NCI-H2196 (cell line): ENCODE data around the gene RAD9B.
A peak's percentile ranks its signal among the peaks of the same experiment; 100 is the strongest.
"Not testable (repeated sequence)": the region's sequence is repeated elsewhere in the genome, so short reads cannot be mapped to it uniquely, and the experiment has no call there.

Experiments used
- DNase-seq: peaks from one replicate; lab custom pipeline; 2025; ENCODE audit not compliant: unreplicated experiment; lab: John Stamatoyannopoulos, UW

RAD9B gene

DNA sequence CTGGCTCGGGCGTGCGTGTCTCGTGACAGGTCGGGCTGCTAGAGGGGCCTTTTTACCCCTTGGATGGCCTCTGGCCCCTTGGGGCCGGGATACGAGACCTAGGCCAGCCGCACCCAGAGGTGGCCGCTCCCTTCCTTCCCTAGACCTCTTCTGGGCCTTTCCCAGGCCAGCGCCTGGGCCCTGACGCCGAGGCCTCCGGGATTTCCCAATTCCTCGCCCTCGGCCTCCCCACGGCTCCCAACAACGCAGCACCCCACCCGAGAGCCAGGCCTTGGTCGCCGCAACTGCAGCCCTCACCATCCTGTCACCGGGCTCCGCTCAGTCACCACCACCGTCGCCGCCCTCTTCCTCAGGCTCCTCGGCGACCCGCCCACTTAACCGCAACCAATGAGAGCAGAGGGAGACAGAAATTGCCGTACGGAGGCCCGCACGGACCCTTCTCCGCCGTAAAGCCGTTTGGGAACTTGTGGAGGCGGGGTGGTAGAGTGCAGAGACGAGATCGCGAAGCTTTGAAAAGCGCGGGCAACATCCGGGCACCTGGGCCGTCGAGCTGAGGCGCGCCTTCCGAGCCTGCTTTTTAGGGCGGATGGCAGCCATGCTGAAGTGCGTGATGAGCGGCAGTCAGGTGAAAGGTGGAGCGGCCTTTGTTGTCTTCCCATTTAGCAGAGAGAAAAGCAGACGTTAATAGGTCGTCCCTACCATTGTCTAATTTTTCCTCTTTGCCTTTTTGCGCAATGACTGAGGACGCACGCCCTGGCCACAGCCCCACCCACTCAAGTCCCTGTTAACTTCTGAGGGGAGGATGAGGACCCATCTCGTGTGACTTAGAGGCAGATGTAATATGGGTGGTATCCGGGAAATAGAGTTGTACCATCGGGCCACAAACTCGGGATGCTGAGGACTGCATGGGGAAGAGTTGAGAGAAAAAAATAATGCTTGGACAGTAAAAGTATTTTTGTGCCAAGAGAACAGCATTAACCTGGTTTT, at the start of gene RAD9B, which contains the start of gene VPS29:
Gene RAD9B (plus strand): TSS at position 580 of the 987 bp plus-strand sequence. CDS start 7 bp downstream, at position 587.
Gene VPS29 (minus strand): TSS at position 360 of the 987 bp plus-strand sequence. CDS start 60 bp downstream, at position 300.
- peak; percentile 98 for DNase-seq

DNA sequence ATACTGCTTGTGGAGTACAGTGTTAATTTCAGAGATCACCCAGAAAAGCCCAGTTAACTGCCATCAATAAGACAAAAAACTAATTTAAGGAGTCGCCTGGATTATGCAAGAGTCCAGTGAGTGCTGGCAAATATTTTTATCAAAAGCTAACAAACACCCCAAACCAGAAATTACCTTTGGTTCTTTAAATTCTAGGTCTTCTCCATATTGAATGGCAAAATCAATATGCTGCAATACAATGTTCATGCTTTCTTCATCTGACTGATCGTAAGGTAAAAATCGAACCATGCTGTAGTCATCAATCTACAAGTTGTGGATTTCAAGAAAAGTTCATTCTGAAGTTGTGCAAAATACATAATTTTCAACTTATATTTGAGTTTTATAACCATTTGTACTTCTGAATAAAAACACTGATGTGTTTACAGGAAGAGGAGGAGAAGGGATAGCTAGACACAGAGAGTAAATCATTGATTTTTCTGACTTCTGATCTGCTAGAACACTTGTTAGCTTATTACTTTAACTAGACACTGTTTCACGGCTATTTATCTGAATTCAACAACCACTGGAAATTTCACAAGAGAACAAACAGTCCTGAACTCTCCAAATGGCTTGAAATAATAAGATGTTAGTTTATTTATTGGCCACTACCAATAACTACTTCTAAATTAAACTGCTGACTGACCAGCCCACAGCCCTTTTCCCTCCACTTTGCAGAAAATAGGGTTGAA, 48.4 kb upstream of the RAD9B start:
- no peak for DNase-seq

DNA sequence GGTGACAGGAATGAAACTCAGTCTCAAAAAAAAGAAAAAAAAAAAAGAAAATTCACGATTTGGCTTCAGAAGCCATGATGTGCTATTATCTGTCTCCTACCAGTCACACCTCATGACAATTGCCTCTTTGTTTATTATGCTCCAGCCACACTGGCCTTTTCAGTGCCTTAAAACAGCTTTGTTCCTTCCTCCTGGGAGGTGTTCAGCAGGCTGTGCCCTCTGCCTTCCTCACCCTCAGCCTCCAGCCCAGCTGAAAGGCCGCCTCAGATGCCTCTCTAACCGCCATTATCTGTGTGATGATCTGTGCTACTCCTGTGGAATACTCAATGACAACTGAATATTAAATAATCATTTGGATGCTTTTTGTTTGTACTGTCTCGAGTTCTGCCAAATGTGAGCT, 43.4 kb upstream of the RAD9B start:
- no peak for DNase-seq

DNA sequence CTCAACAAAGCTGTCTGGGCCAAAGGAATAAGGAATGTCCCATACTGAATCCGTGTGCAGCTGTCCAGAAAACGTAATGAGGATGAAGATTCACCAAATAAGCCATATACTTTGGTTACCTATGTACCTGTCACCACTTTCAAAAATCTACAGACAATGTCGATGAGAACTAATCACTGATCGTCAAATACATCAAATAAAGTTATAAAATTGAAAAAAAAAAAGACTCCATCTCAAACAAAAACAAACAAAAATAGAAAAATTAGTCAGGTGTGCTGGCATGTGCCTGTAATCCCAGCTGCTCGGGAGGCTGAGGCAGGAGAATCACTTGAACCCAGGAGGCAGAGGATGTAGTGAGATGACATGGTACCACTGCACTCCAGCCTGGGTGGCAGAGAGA, 40.9 kb upstream of the RAD9B start:
- not testable (repeated sequence) for DNase-seq

DNA sequence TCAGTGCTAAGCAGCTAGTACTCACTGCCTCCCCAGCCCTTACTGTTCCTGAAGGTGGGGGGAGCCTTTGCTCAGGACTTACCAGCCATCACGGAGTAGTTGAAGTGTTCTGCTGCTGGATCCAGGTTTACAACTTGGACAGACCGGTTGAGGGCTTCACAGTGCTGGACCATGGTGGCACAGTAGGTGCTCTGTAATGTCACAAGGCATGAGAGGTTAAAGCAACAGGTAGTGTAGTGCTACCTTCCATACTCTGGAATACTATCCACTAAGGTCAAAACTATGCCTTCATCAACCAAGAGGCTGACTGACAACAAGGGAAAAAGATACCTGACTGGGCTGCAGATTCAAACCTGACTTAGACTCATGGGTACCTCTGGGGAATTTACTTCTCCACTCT, 37.1 kb upstream of the RAD9B start:
- DNase-seq, result no peak

DNA sequence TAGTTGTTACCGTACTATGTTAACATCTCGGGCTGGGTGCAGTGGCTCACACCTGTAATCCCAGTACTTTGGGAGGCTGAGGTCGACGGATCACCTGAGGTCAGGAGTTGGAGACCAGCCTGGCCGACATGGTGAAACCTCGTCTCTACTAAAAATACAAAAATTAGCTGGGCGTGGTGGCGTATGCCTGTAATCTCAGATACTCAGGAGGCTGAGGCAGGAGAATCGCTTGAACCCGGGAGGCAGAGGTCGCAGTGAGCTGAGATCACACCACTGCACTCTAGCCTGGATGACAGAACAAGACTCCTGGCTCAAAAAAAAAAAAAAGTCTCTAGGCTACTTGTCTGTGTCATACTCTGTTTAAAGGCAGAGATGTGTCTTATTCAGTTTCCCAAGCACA, 36.4 kb upstream of the RAD9B start:
- DNase-seq, result not testable (repeated sequence)

DNA sequence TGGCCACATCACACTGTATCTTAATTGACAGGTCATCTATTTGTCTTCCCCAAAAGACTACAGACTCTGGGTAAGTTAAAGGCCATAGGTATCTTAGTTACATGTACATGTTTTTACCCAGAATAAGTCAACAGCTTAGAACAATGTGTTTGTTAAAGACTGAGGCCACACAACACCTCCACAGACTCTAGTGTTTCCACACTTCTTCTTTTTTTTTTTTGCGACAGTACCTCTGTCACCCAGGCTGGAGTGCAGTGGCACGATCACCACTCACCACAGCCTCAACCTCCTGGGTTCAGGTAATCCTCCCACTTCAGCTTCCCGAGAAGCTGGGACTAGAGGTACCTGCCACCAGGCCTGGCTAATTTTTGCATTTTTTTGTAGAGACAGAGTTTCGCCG, 35.3 kb upstream of the RAD9B start:
- no peak for DNase-seq

DNA sequence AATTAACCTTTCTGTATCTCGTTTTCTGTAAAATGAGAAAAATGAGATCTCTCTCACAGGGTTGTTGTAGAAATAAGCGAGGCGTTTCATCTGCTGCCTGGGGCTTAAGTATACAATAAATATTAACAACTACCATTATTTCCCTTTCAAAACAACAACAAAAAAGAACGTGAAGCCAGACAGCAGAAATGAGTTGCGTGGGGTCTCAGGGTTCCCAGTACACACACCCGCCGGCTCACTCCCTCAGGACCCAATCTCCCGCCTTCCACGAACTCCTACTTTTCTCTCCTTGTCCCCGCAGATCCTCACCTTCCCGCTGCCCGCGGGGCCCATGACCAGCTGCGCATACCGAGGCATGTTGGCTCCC, 34.3 kb upstream of the RAD9B start:
- no peak for DNase-seq

DNA sequence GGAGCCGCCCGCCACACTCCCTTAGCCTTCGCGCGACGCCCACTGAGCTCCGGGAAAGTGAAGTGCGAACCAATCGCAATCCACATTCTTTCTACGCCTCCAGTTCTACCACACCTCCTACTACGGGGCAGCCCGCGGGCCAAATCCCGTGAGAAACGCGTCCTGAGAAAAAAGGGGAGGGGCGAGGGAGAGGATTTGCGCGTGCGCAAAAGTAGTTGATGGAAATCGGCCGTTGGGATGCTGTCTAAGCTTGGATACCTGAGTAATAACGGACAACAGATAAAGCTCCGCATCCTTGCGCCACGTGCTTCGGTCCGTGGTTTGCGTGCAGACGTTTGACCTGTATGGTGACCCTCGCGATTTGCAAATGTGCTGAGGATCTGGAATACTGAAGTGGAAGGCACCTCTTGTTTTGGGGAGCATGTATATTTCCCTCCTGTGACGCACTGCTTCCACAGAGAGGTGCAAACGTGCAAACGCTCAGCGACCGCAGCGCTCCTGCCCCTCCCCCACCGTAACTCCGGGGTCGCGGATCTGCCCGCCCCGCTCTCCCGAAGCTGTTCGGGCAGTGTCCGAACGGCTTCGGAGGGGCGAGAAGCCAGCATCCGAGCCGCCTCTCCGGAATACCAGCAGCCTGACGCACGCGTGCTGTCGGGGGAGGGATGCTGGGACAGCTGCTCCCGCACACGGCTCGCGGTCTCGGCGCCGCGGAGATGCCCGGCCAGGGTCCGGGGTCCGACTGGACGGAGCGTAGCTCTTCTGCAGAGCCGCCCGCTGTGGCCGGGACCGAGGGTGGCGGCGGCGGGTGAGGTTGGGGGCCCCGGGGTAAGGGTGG, 33.7 kb upstream of the RAD9B start, which contains the start of the genes FAM216A and GPN3:
Gene FAM216A (plus strand): TSS at position 632 of the 835 bp plus-strand sequence. CDS start 31 bp downstream, at position 663.
Gene GPN3 (minus strand): TSS at position 44 of the 835 bp plus-strand sequence. CDS start 54 bp downstream, outside the sequence.
- DNase-seq, result peak; percentile 96

DNA sequence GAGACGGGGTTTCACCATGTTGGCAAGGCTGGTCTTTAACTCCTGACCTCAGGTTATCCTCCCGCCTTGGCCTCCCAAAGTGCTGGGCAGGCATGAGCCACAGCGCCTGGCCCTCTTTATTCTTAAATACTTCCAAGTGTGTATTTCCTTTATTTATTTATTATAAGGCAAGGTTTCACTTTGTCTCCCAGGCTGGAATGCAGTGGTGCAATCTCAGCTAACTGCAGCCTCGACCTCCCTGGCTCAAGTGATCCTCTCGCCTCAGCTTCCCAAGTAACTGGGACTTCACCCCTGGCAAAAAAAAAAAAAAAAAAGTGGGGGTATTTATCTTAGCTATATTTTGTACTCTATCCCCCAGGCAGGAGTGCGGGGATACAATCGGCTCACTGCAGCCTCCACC, 26.7 kb upstream of the RAD9B start:
- DNase-seq, result no peak

DNA sequence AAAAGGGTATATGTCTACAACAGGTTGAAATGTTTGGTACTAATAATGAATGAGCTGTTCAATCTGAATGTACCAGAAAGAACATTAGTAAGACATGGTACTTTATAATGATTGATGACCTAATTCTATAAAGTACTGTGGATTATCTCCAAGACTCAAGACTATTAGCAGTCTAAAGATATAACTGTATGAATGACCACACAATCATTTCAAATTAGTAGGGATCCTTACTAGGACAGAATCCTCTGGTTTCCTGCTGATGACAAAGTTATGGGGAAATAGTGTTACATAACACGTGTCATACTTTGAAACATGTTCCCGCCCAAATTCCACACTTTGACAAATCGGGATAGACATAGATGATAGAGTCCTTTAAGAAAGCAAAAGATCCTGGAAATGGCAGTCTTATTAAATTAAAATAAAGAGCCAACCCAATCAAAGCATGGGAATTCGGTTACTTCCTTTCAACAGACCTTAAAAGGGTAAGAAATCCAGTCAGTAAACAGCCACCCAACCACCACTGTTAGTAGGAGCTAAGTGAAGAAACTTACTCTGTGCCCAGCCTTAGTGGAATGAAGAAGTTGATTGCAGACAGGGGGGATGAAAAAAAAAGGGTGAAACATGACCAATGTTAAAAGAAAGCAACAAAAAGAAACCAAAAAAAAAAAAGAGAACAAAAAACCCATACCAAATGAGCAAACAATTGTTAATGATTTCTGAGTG, 3.0 kb upstream of the RAD9B start:
- no peak for DNase-seq

DNA sequence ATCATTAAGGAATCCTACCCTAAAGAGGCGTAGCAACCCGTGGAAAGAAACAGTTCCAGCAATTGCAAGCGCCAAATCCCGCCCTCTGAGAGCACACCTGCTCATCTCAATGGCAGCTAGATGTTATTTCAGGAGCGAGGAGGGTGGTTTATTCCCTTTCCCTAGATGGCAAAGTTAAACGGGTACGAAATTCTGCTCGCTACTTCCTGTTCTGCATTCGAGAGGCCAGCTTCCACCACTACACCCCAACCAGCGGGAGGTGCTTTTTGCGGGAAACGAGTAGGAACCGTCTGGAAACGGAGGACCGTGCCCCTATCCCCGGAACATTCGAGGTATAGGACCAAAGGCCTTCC, 756 bp upstream of the RAD9B start:
- DNase-seq, result peak; percentile 65

DNA sequence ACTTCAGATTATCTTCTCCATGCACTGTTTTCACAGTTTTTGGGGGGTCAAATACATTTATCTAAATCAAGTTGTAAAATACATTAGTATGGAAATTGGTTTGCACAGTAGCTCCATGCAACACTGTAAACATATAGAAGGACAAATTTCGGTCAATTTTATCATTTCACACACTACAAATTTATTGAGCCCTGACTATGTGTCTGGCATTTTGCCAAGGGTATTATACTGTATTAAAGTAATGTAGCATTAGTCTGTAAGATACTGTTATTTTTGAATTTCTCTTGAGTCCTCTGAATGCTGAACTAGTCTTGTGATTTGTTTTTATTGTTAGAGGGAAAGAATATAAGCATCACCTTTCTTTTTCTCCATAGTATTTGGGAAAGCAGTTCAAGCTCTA, 1.3 kb downstream of the RAD9B start:
- DNase-seq, result no peak

DNA sequence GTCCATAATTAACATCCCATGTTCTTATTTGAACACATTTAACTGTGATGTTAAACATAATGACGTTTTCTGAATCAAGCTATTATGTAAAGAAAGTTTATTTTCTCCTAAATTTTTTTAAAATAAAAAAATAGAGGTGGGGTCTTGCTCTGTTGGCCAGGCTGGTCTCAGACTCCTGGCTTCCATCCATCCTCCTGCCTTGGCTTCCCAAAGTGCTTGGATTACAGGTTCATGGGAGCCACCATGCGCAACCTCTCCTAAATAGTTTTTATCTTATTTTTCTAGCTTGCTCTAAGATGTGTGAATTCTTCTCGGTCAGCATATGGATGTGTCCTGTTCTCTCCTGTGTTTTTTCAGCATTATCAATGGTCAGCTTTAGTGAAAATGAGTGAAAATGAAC, 3.2 kb downstream of the RAD9B start:
- DNase-seq, result no peak

DNA sequence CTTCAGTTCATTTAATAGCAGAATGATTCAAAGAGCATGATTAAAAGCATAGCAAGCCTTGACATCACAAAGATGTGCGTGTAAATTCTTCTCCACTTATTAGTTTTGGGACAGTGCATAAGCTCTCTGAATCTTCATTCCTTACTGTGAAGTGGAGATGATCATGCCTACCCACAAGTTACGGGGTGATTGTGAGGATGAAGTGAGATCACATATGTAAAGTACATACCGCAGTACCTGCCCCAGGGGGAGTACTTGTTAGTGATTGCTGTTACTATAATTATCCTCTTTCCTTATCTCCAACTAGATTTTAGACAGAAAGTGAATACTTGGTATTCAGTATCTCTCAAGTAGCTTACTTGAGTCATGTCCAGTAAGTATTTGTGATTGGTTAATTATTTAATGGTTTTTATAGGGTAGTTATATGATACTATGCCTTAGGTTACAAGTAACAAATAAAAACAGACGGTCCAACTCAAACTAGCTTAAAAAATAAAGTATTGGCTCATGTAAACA, 6.0 kb downstream of the RAD9B start:
- DNase-seq, result no peak

DNA sequence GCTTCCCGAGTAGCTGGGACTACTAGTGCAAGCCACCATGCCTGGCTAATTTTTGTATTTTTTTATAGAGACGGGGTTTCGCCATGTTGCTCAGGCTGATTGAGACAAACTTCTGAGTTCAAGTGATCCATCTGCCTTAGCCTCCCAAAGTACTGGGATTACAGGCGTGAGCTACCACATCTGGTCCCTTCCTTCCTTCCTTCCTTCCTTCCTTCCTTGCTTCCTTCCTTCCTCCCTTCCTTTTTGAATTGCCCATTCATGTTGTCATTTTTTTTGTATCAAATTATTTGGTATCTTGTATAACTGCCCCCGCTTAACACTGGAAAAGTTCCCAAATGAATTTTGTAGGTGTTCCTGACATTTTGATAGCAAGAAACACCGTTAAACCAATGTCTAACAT, 11.7 kb downstream of the RAD9B start:
- DNase-seq, result no peak

DNA sequence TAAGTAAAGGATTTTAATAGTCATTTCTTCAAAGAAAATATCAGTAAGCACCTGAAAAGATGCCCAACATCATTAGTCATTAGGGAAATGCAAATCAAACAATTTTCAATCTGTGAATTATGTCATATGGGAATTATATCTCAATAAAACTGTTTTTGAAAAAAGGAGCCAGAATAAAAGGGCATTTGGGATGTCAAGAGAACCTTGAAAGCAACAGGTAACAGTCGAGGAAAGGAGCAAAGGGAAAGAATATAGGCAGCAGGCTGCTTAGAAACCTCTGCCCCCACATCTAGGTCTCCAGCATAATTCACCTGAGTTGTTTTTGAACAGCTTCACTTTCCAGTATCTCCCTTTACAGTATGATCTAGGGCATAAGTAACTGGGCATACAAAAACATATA, 12.2 kb downstream of the RAD9B start:
- DNase-seq, result no peak

DNA sequence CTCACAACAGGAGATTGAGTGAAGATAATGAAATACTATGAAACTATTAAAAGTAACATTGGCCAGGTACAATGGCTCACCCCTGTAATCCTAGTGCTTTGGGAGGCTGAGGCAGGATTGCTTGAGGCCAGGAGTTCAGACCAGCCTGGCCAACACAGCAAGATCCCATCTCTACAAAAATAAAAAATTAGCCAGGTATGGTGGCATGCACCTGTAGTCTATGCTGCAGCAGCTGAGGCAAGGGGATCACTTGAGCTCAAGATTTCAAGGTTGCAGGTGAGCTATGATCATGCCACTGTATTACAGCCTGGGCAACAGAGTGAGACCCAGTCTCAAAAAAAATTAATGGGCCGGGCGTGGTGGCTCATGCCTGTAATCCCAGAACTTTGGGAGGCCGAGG, 14.9 kb downstream of the RAD9B start:
- no peak for DNase-seq

DNA sequence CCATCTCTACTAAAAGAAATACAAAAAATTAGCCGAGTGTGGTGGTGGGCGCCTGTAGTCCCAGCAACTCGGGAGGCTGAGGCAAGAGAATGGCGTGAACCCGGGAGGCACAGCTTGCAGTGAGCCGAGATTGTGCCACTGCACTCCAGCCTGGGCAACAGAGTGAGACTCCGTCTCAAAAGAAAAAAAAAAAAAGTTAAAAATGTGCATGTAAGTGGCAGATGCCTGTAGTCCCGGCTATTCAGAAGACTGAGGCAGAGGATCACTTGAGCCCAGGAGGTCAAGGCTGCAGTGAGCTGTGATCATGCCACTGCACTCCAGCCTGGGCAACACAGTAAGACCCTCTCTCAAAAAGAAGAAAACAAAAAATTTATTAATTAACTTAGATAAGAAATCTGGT, 15.9 kb downstream of the RAD9B start:
- DNase-seq, result not testable (repeated sequence)
